OCI-LY1 (cell line): Measurements from ENCODE around the gene HCN1.

ENCODE experiments used
- H2AFZ ChIP-seq: fragments of 200-600 bp; sonication (generic), shearing (Covaris generic); 2 replicates; pipeline ENCODE4 v1.6.0; 2014; ENCODE audit warnings: antibody characterized with exemption, mild to moderate bottlenecking, low read length
- H3F3A ChIP-seq: fragments of 200-600 bp; sonication (generic), shearing (Covaris generic); 2 replicates; pipeline ENCODE4 v1.6.0; 2014; ENCODE audit warnings: mild to moderate bottlenecking, antibody characterized with exemption, low read length, moderate library complexity; ENCODE audit not compliant: insufficient read depth
- H3K27ac ChIP-seq: fragments of 200-600 bp; sonication (generic); 2 replicates; pipeline ENCODE4 v1.5.1; 2014; ENCODE audit warnings: low read length, mixed run types, mild to moderate bottlenecking, low read depth; ENCODE audit not compliant: poor library complexity, severe bottlenecking
- H3K27me3 ChIP-seq: fragments of 200-600 bp; sonication (generic); 2 replicates; pipeline ENCODE4 v1.6.0; 2014; ENCODE audit warnings: antibody characterized with exemption, mild to moderate bottlenecking, low read length, moderate library complexity; ENCODE audit not compliant: insufficient read depth
- H3K36me3 ChIP-seq: fragments of 200-600 bp; sonication (generic); 2 replicates; pipeline ENCODE4 v1.6.1; 2014; ENCODE audit warnings: mild to moderate bottlenecking, antibody characterized with exemption, low read length, moderate library complexity, mixed read lengths; ENCODE audit not compliant: insufficient read depth
- H3K4me1 ChIP-seq: fragments of 200-600 bp; sonication (generic); 2 replicates; pipeline ENCODE4 v1.5.1; 2014; ENCODE audit warnings: mild to moderate bottlenecking, low read length, moderate library complexity; ENCODE audit not compliant: insufficient read depth, severe bottlenecking
- H3K4me2 ChIP-seq: fragments of 200-600 bp; sonication (generic), shearing (Covaris generic); 2 replicates; pipeline ENCODE4 v1.6.1; 2014; ENCODE audit warnings: low read length
- H3K4me3 ChIP-seq: fragments of 200-600 bp; sonication (generic); 2 replicates; pipeline ENCODE4 v1.5.1; 2014; ENCODE audit warnings: low read length, low read depth, mild to moderate bottlenecking, mixed read lengths; ENCODE audit not compliant: poor library complexity, severe bottlenecking
- H3K79me2 ChIP-seq: fragments of 200-600 bp; shearing (Covaris generic); 2 replicates; pipeline ENCODE4 v1.6.1; 2016; ENCODE audit warnings: mixed run types, low read length, mixed read lengths; ENCODE audit not compliant: insufficient read depth
- H3K9ac ChIP-seq: fragments of 200-600 bp; sonication (generic), shearing (Covaris generic); 2 replicates; pipeline ENCODE4 v1.6.1; 2014; ENCODE audit warnings: mild to moderate bottlenecking, low read length, mixed read lengths
- H3K9me2 ChIP-seq: fragments of 200-600 bp; sonication (generic), shearing (Covaris generic); 2 replicates; pipeline ENCODE4 v1.6.1; 2014; ENCODE audit warnings: low read depth, mild to moderate bottlenecking, low read length, mixed read lengths
- H3K9me3 ChIP-seq: fragments of 200-600 bp; shearing (Covaris generic); 2 replicates; pipeline ENCODE4 v1.6.1; 2014; ENCODE audit warnings: low read length, mixed read lengths
- H4K20me1 ChIP-seq: fragments of 200-600 bp; sonication (generic), shearing (Covaris generic); 2 replicates; pipeline ENCODE4 v1.6.0; 2016; ENCODE audit warnings: mild to moderate bottlenecking, low read length; ENCODE audit not compliant: insufficient read depth
- CTCF ChIP-seq: fragments of 200-600 bp; sonication (generic), shearing (Covaris generic); IDR thresholded peaks from 2 replicates; pipeline ENCODE4 v1.5.1; 2017; ENCODE audit warnings: mild to moderate bottlenecking, antibody characterized with exemption, low read length, moderate library complexity, mixed read lengths
- EZH2 ChIP-seq: fragments of 200-600 bp; sonication (generic), shearing (Covaris generic); IDR thresholded peaks from 2 replicates; pipeline ENCODE4 v1.8.0; 2017; ENCODE audit warnings: borderline replicate concordance, mixed run types, mild to moderate bottlenecking, antibody characterized with exemption, low read length, moderate library complexity, mixed read lengths

HCN1 gene

GRCh38 chr5:45642370-45642769 lies 53.8 kb downstream of the HCN1 start:
- Histone ChIP-seq H3K9ac (no peak overlapping the region), H3K27ac (no peak overlapping the region), H4K20me1 (no peaks in the 10 kb centered on the region), H3K9me2 (no peaks in the 10 kb centered on the region), H3K4me1 (no peaks in the 10 kb centered on the region), H2AFZ (no peak overlapping the region), H3K27me3 (no peaks in the 10 kb centered on the region), H3K79me2 (no peaks in the 10 kb centered on the region), H3K4me2 (no peak overlapping the region), H3K36me3 (no peaks in the 10 kb centered on the region), H3F3A (no peaks in the 10 kb centered on the region), H3K9me3 (no peaks in the 10 kb centered on the region), H3K4me3 (no peak overlapping the region)
- TF ChIP-seq CTCF (no peak), EZH2 (no peak)

GRCh38 chr5:45639040-45639439 lies 57.1 kb downstream of the HCN1 start:
- no peak overlapping the region for H3K27ac ChIP-seq
- no peaks in the 10 kb centered on the region for H4K20me1 ChIP-seq
- H3K9ac ChIP-seq, result no peak overlapping the region
- no peaks in the 10 kb centered on the region for H3F3A ChIP-seq
- no peak; the same call in 1 of the 2 replicates for TF ChIP-seq CTCF
- no peak for TF ChIP-seq EZH2
- H3K9me2 ChIP-seq, result no peaks in the 10 kb centered on the region
- H3K4me2 ChIP-seq, result no peak overlapping the region
- H3K79me2 ChIP-seq, result no peaks in the 10 kb centered on the region
- no peaks in the 10 kb centered on the region for H3K9me3 ChIP-seq
- no peak overlapping the region for H3K4me3 ChIP-seq
- no peaks in the 10 kb centered on the region for H3K27me3 ChIP-seq
- H2AFZ ChIP-seq, result no peak overlapping the region
- no peaks in the 10 kb centered on the region for H3K4me1 ChIP-seq
- H3K36me3 ChIP-seq, result no peaks in the 10 kb centered on the region

- Histone ChIP-seq H2AFZ (no peak overlapping the region), H3K9me3 (no peaks in the 10 kb centered on the region), H3K36me3 (no peaks in the 10 kb centered on the region), H3K4me2 (no peak overlapping the region), H3K4me3 (no peak overlapping the region), H3F3A (no peaks in the 10 kb centered on the region), H3K27ac (no peak overlapping the region), H3K9me2 (no peaks in the 10 kb centered on the region), H3K9ac (no peak overlapping the region), H4K20me1 (no peaks in the 10 kb centered on the region), H3K79me2 (no peaks in the 10 kb centered on the region), H3K4me1 (no peaks in the 10 kb centered on the region), H3K27me3 (no peaks in the 10 kb centered on the region)
- no peak for TF ChIP-seq CTCF
- no peak for TF ChIP-seq EZH2
Observed at GRCh38 chr5:45627076-45627656, 69.0 kb downstream of the HCN1 start.
